Panc1 (cell line): Measurements from ENCODE around the gene RESF1. TPM values are rescaled to one million over a fixed set of nuclear protein-coding genes. Genes with fewer than 3 reads are reported as not detected.
A peak's percentile ranks its signal among the peaks of the same experiment; 100 is the strongest.

Experiments
- ATAC-seq: fragments of 200-7000 bp; cut with Tn5 transposase; 2 replicates; pipeline ENCODE4 v1.9.1; 2020; ENCODE audit warnings: mild to moderate bottlenecking, moderate library complexity
- BruUV-seq: library from RNA; stranded (reverse); fragments of 400-500 nt; replicated peaks from 2 replicates; lab custom pipeline; 2021; lab: Mats Ljungman, UMichigan
- CTCF ChIA-PET: fragments of 300-600 bp; sonication (Branson Sonifier 250); formaldehyde crosslinking; loops from one replicate; lab custom pipeline; 2022; ENCODE audit warnings: antibody characterized with exemption; lab: Charles Lee
- POLR2A ChIA-PET: fragments of 300-600 bp; sonication (Branson Sonifier 250); formaldehyde crosslinking; loops from one replicate; lab custom pipeline; 2022; ENCODE audit warnings: antibody characterized with exemption; lab: Charles Lee
- DNase-seq: peaks from one replicate; pipeline ENCODE4 v3.0.0-alpha.2; 2010; ENCODE audit warnings: low read depth, low spot score
- H3K27ac ChIP-seq: 2 replicates; pipeline ENCODE4 v1.5.1; 2011; ENCODE audit warnings: mild to moderate bottlenecking, low read length, inconsistent platforms
- H3K27me3 ChIP-seq: fragments of 200-500 bp; sonication (Bioruptor generic); 2 replicates; pipeline ENCODE4 v1.6.0; 2014; ENCODE audit warnings: low read length, inconsistent platforms; ENCODE audit not compliant: control insufficient read depth, insufficient read depth
- H3K36me3 ChIP-seq: fragments of 200-500 bp; sonication (Bioruptor generic); 2 replicates; pipeline ENCODE4 v1.5.1; 2014; ENCODE audit warnings: inconsistent platforms, mild to moderate bottlenecking, low read length, moderate library complexity; ENCODE audit not compliant: control insufficient read depth, insufficient read depth
- H3K4me1 ChIP-seq: 2 replicates; pipeline ENCODE4 v1.5.1; 2011; ENCODE audit warnings: inconsistent platforms, mild to moderate bottlenecking, low read length, moderate library complexity; ENCODE audit not compliant: control insufficient read depth, insufficient read depth
- H3K4me3 ChIP-seq, 2 experiments: 2 replicates each; pipeline ENCODE4 v1.5.1; 2011 to 2012; ENCODE audit warnings: low read depth in 2 of 2, low read length in 2 of 2, mild to moderate bottlenecking in 2 of 2, inconsistent platforms in 1 of 2, moderate library complexity in 1 of 2
- H3K9me3 ChIP-seq: fragments of 200-500 bp; sonication (Bioruptor generic); 2 replicates; pipeline ENCODE4 v1.5.1; 2014; ENCODE audit warnings: low read depth, mild to moderate bottlenecking, inconsistent platforms, low read length, moderate library complexity; ENCODE audit not compliant: control insufficient read depth, insufficient read depth
- CTCF ChIP-seq: fragments of 450-650 bp; IDR thresholded peaks from 2 replicates; pipeline ENCODE4 v1.5.1; 2017; ENCODE audit warnings: mild to moderate bottlenecking
- POLR2AphosphoS5 ChIP-seq: IDR thresholded peaks from 2 replicates; pipeline ENCODE4 v1.6.1; 2012; ENCODE audit warnings: mild to moderate bottlenecking, low read depth, low read length, moderate library complexity
- REST ChIP-seq, 2 experiments: IDR thresholded peaks; 2 replicates each; pipeline ENCODE4 v1.6.1; 2011 to 2012; ENCODE audit warnings: low read depth in 2 of 2, control low read depth in 1 of 2, low read length in 1 of 2, mild to moderate bottlenecking in 1 of 2, moderate library complexity in 1 of 2; ENCODE audit not compliant: insufficient read depth in 1 of 2
- SIN3A ChIP-seq: IDR thresholded peaks from 2 replicates; pipeline ENCODE4 v1.6.1; 2012; ENCODE audit warnings: low read depth, mild to moderate bottlenecking, low read length, moderate library complexity, borderline replicate concordance; ENCODE audit not compliant: insufficient read depth
- TCF7L2 ChIP-seq: IDR thresholded peaks from 2 replicates; pipeline ENCODE4 v1.6.1; 2011; ENCODE audit warnings: mild to moderate bottlenecking, low read depth, low read length, inconsistent platforms
- in situ Hi-C: cut with HindIII; loops from 2 replicates; pipeline ENCODE4 v1.10.0; 2016; ENCODE audit warnings: low sequenced_read_pairs, low pct_unique_long_range_greater_than_20kb
- intact Hi-C: fragments of 100-400 bp; cut with micrococcal nuclease; formaldehyde crosslinking; loops from one replicate; pipeline ENCODE4 v1.10.0; 2022; ENCODE audit not compliant: unreplicated experiment
- total RNA-seq: library from RNA; stranded (reverse); gene quantifications from one replicate; pipeline ENCODE4 v1.2.1, GENCODE V29; 2021; ENCODE audit not compliant: unreplicated experiment

Gene RESF1
- total RNA-seq, 1 experiment from 2014 or later: 42.4 TPM

- CTCF ChIA-PET: no interaction called here
- ATAC-seq (no peak), DNase-seq (no peak)
- no peak overlapping the region for H3K4me3 ChIP-seq
- H3K9me3 ChIP-seq: peaks cover 5% of the 10 kb centered on the region; the same call in 1 of the 2 replicates
- H3K27ac ChIP-seq: no peak overlapping the region
- in situ Hi-C loops: no loop called here
- no peaks in the 10 kb centered on the region for H3K27me3 ChIP-seq
- TF ChIP-seq REST (IDR thresholded peaks at IDR 0.05; ENCODE audit: insufficient read depth in 1 of 2, low read depth in 2 of 2, low read length in 1 of 2) (no peak), POLR2AphosphoS5 (no peak), SIN3A (no peak), TCF7L2 (no peak), CTCF (no peak)
- no TSS peak for BruUV-seq
- peaks cover 5% of the 10 kb centered on the region; the same call in 1 of the 2 replicates for H3K36me3 ChIP-seq
- intact Hi-C loops: no loop called here
- POLR2A ChIA-PET: no interaction called here
- no peaks in the 10 kb centered on the region for H3K4me1 ChIP-seq
These were observed 15.5 kb downstream of the RESF1 start for GRCh38 chr12:31974673-31975072.

GRCh38 chr12:31984806-31985591 lies 25.8 kb downstream of the RESF1 start:
- in situ Hi-C loops (loop anchor here (10.0 kb wide), 1 partner anchor 90 kb away; no protein-coding TSS in a partner anchor), intact Hi-C loops (loop anchor here (10.0 kb wide), 1 partner anchor 300 kb away; no protein-coding TSS in a partner anchor)
- peaks cover 46% of the 10 kb centered on the region for H3K9me3 ChIP-seq
- DNase-seq: no peak
- ATAC-seq: no peak
- H3K4me1 ChIP-seq: no peaks in the 10 kb centered on the region
- TF ChIP-seq SIN3A (no peak), REST (IDR thresholded peaks at IDR 0.05; ENCODE audit: insufficient read depth in 1 of 2, low read depth in 2 of 2, low read length in 1 of 2) (no peak), TCF7L2 (no peak), CTCF (no peak), POLR2AphosphoS5 (no peak)
- TSS peak; percentile 3 for BruUV-seq
- POLR2A ChIA-PET: interaction anchor here (0.6 kb wide), 1 partner anchor 183 kb away, joined by 3 read pairs; no protein-coding TSS in a partner anchor
- CTCF ChIA-PET: no interaction called here
- H3K4me3 ChIP-seq: no peak overlapping the region
- H3K27ac ChIP-seq: no peak overlapping the region
- H3K36me3 ChIP-seq: peaks cover 9% of the 10 kb centered on the region; the same call in 1 of the 2 replicates
- no peaks in the 10 kb centered on the region for H3K27me3 ChIP-seq
